Ovary (tissue), 9 donors: ENCODE results near the gene TMEM176B. TPM values are rescaled to one million over a fixed set of nuclear protein-coding genes. Genes with fewer than 3 reads are reported as not detected.

Experiments used
- DNase-seq, 5 donors: peaks; one replicate each; pipeline ENCODE4 v3.0.0-alpha.2; 2019 to 2020
- H3K27ac ChIP-seq, 2 donors: fragments of 200-600 bp; one replicate each; pipeline versions ENCODE4 v1.5.1 to v1.8.0; 2019 to 2022
- H3K27me3 ChIP-seq: fragments of 200-600 bp; one replicate; pipeline ENCODE4 v1.8.0; 2022
- H3K36me3 ChIP-seq: fragments of 200-600 bp; sonication (generic); one replicate; pipeline ENCODE4 v1.5.1; 2019
- H3K4me1 ChIP-seq: one replicate; pipeline ENCODE4 v1.8.1; 2013; ENCODE audit warnings: mild to moderate bottlenecking, moderate library complexity; ENCODE audit not compliant: insufficient read depth
- H3K4me3 ChIP-seq: fragments of 200-600 bp; sonication (generic); one replicate; pipeline ENCODE4 v1.5.1; 2017
- H3K9me3 ChIP-seq, 2 donors: fragments of 200-600 bp in 1 of 2; sonication (generic) in 1 of 2; one replicate each; pipeline versions ENCODE4 v1.5.1 to v1.8.1; 2013 to 2019; ENCODE audit warnings: mild to moderate bottlenecking in 1 of 2, moderate library complexity in 1 of 2
- CTCF ChIP-seq, 3 donors: fragments of 450-650 bp in 2 of 3; fragments of 200-600 bp in 1 of 3; IDR thresholded peaks; one replicate each; pipeline versions ENCODE4 v1.5.1 to v1.8.0; 2016 to 2022; ENCODE audit warnings: antibody characterized with exemption in 3 of 3, mild to moderate bottlenecking in 1 of 3
- EP300 ChIP-seq: sonication (generic); formaldehyde crosslinking; IDR thresholded peaks from one replicate; pipeline ENCODE4 v1.6.1; 2017; ENCODE audit warnings: antibody characterized with exemption
- POLR2A ChIP-seq: fragments of 450-650 bp; IDR thresholded peaks from one replicate; pipeline ENCODE4 v1.6.1; 2017; ENCODE audit warnings: antibody characterized with exemption, mild to moderate bottlenecking, moderate library complexity
- WGBS, 3 donors: extraction: QIAGEN DNeasy Blood & Tissue Kit in 1 of 3; methylation state at CpG; one replicate each; pipeline versions ENCODE4 v1.1.5 to v1.1.7; 2013 to 2017; 5-methylcytosine and 5-hydroxymethylcytosine counted together
- intact Hi-C, 4 donors: fragments of 100-400 bp; cut with DNase I; formaldehyde crosslinking; loops; one replicate each; pipeline versions ENCODE4 v1.11.0 to v1.15.1; 2022 to 2023
- polyA plus RNA-seq, 2 donors: library from polyadenylated mRNA; stranded (reverse); fragments of 200-250 nt in 1 of 2; fragments of 350-450 nt in 1 of 2; fragmentation: Illumina TruSeq in 1 of 2; extraction: RNeasy Lipid Tissue Mini Kit (QIAGEN cat#74804) in 1 of 2; gene quantifications; one replicate each; pipeline ENCODE4 v1.2.3, GENCODE V29; 2013 to 2014
- total RNA-seq, 7 donors: library from RNA; depleted of rRNA in 2 of 7; stranded (reverse); fragments of >200 nt in 2 of 7; fragmentation: NEBNext Ultra II Directional in 3 of 7; extraction: Animal tissue kit (Norgen Biotek cat#: 25700) in 3 of 7; gene quantifications; one replicate each; pipeline versions ENCODE4 v1.1.0 to v1.2.4, GENCODE V29; 2016 to 2023
- donor health status: DM: no; HTN: no; CAD: no; lungs with moderate emphysema.
- donor health status: DM: no; HTN: no; CAD: no.
- donor health status: Bipolar disorder and iron deficiency.
- donor health status: DM: yes; HTN: yes; CAD: no.
- donor health status: DM: no; HTN: no; CAD: no.
- donor health status: DM: yes; HTN: yes; CAD: no.

The TMEM176B gene
- total and polyA plus RNA-seq, 9 donors = 86.7 to 145 (median 131) TPM

- TF ChIP-seq CTCF (IDR thresholded peaks at IDR 0.05) = no peak
- TF ChIP-seq EP300 = no peak
- TF ChIP-seq POLR2A = no peak
- no peaks in the 10 kb centered on the region for H3K27me3 ChIP-seq
- H3K9me3 ChIP-seq = no peaks in the 10 kb centered on the region
- 64 to 80% (median 71%) methylated on average over 6 of the region's 6 CpGs for WGBS, 3 donors
- intact Hi-C loops = no loop called here
- no peak overlapping the region for H3K4me3 ChIP-seq
- no peaks in the 10 kb centered on the region for H3K36me3 ChIP-seq
- H3K27ac ChIP-seq = no peak overlapping the region
- peak in 1 of 5 donors; percentile 23 for DNase-seq
- H3K4me1 ChIP-seq = peaks cover 3% of the 10 kb centered on the region
These were observed 26.1 kb upstream of the TMEM176B start for GRCh38 chr7:150826061-150826849.

GRCh38 chr7:150824379-150825177, 24.4 kb upstream of the TMEM176B start:
- Histone ChIP-seq H3K4me3 (no peak overlapping the region), H3K4me1 (no peaks in the 10 kb centered on the region), H3K36me3 (no peaks in the 10 kb centered on the region), H3K27me3 (no peaks in the 10 kb centered on the region), H3K9me3 (no peaks in the 10 kb centered on the region), H3K27ac (no peak overlapping the region)
- 92 to 95% (median 94%) methylated on average over 18 to 20 of the region's 20 CpGs for WGBS, 3 donors
- TF ChIP-seq EP300 (no peak), CTCF (IDR thresholded peaks at IDR 0.05) (no peak), POLR2A (no peak)
- DNase-seq = peak in 1 of 5 donors; percentile 29
- intact Hi-C loops = no loop called here

GRCh38 chr7:150823484-150824126, 23.4 kb upstream of the TMEM176B start:
- intact Hi-C loops = no loop called here
- TF ChIP-seq CTCF (IDR thresholded peaks at IDR 0.05) = no peak
- TF ChIP-seq EP300 = no peak
- TF ChIP-seq POLR2A = no peak

GRCh38 chr7:150823043-150823442, 22.9 kb upstream of the TMEM176B start:
- Histone ChIP-seq H3K4me1 (no peaks in the 10 kb centered on the region), H3K9me3 (no peaks in the 10 kb centered on the region), H3K36me3 (no peaks in the 10 kb centered on the region), H3K27me3 (no peaks in the 10 kb centered on the region), H3K27ac (no peak overlapping the region), H3K4me3 (no peak overlapping the region)
- intact Hi-C loops = no loop called here
- TF ChIP-seq EP300 = no peak
- no peak for TF ChIP-seq POLR2A
- TF ChIP-seq CTCF (IDR thresholded peaks at IDR 0.05) = no peak
- DNase-seq = no peak
- WGBS, 3 donors = 65 to 85% (median 72%) methylated on average over 8 of the region's 8 CpGs

More at GRCh38 chr7:150823484-150824126, 23.4 kb upstream of the TMEM176B start:
- DNase-seq = no peak
- Histone ChIP-seq H3K36me3 (no peaks in the 10 kb centered on the region), H3K27me3 (no peaks in the 10 kb centered on the region), H3K9me3 (no peaks in the 10 kb centered on the region), H3K4me3 (no peak overlapping the region), H3K27ac (no peak overlapping the region), H3K4me1 (no peaks in the 10 kb centered on the region)
- 44 to 61% (median 55%) methylated on average over 10 of the region's 10 CpGs for WGBS, 3 donors
